NB4 (cell line): Measurements from ENCODE around the gene ATRAID.

Experiments used
- DNase-seq: peaks from one replicate; pipeline ENCODE4 v3.0.0; 2010; ENCODE audit warnings: low read depth
- H3K4me3 ChIP-seq: one replicate; pipeline ENCODE4 v1.5.1; 2011; ENCODE audit warnings: mild to moderate bottlenecking, low read depth, low read length, moderate library complexity
- CTCF ChIP-seq: IDR thresholded peaks from one replicate; pipeline ENCODE4 v1.5.1; 2012; ENCODE audit warnings: low read depth, low read length
- MAX ChIP-seq: IDR thresholded peaks from 2 replicates; pipeline ENCODE4 v1.6.1; 2011; ENCODE audit warnings: low read depth, low read length
- MYC ChIP-seq: IDR thresholded peaks from 2 replicates; pipeline ENCODE4 v1.6.1; 2011; ENCODE audit warnings: low read depth, low read length
- POLR2A ChIP-seq: IDR thresholded peaks from 2 replicates; pipeline ENCODE4 v1.6.1; 2011; ENCODE audit warnings: mild to moderate bottlenecking; ENCODE audit not compliant: insufficient read length; ENCODE audit errors: extremely low read depth

ATRAID gene

GRCh38 chr2:27249159-27249890 is 37.5 kb downstream of the ATRAID start:
- DNase-seq: no peak
- TF ChIP-seq MAX: no peak
- TF ChIP-seq POLR2A: no peak
- no peak for TF ChIP-seq CTCF
- TF ChIP-seq MYC: no peak
- no peak overlapping the region for H3K4me3 ChIP-seq

GRCh38 chr2:27249891-27250651 is 38.2 kb downstream of the ATRAID start:
- no peak overlapping the region for H3K4me3 ChIP-seq
- no peak for TF ChIP-seq POLR2A
- peak; percentile 70 for TF ChIP-seq CTCF
- DNase-seq: peak; percentile 67

DNA sequence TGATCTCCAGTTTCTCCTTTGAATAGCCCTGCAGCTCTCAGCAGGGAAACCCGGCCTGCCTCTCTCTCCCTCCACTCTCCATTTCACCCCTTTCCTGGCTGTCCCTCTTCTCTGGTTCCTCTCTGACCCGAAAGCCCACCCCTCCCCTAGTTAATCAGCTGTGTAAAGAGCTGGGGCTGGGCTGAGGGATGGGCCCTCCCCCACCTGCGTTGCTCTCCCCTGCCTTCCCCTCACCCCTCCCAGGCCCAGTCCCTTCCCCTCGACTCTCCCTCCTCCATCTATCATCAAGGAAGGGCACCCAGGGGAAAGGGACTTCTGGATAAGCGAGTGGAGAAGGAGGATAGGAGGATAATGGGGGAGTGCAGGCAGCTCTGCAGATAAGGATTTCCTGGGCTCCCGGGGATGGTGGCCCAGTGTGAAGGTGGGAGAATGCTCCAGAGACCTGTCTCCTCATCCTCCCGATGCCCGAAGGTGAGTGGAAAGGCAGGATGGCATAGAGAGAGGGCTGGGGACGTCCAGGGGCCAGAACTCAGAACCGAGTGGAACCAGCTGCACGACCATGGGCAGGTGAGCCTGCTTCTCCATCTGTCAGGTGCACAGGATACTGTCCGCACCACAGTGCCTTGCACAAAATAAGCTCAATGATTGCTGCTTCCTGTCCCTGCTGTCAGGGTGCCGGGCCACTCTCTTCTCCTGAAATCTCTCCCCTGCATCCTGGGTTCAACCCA is 39.0 kb downstream of the ATRAID start:
- TF ChIP-seq MYC (no peak), POLR2A (no peak), CTCF (no peak), MAX (no peak)
- no peak for DNase-seq
- no peak overlapping the region for H3K4me3 ChIP-seq

GRCh38 chr2:27251766-27252165 is 39.9 kb downstream of the ATRAID start:
- H3K4me3 ChIP-seq: no peak overlapping the region
- TF ChIP-seq MAX: no peak
- TF ChIP-seq MYC: no peak
- TF ChIP-seq CTCF: no peak
- TF ChIP-seq POLR2A: no peak
- no peak for DNase-seq

- TF ChIP-seq MYC (no peak), CTCF (no peak), MAX (no peak), POLR2A (no peak)
- no peak for DNase-seq
- H3K4me3 ChIP-seq: no peak overlapping the region
These were observed 43.3 kb downstream of the ATRAID start for GRCh38 chr2:27255187-27255586.
